ENCODE measurements around the gene SPDYC. TPM values are rescaled to one million over a fixed set of nuclear protein-coding genes. Genes with fewer than 3 reads are reported as not detected.

Gene SPDYC
- total RNA-seq, 1 donor from 2014 or later = not detected

GRCh38 chr11:65204143-65204542 is 34.1 kb downstream of the SPDYC start:
- H3K4me3 ChIP-seq (ENCODE audit: low read depth, low read length) = no peak overlapping the region
- no peak for DNase-seq (ENCODE audit: low read depth)
- no peak for TF ChIP-seq CTCF (conservative IDR thresholded peaks at IDR 0.05; ENCODE audit: low read depth, low read length)

- H3K4me3 ChIP-seq (ENCODE audit: low read depth, low read length) = no peak overlapping the region
- peak; percentile 83 for TF ChIP-seq CTCF (conservative IDR thresholded peaks at IDR 0.05; ENCODE audit: low read depth, low read length)
- no peak for DNase-seq (ENCODE audit: low read depth)
Observed at GRCh38 chr11:65204646-65205601, 34.9 kb downstream of the SPDYC start.

- no peak overlapping the region for H3K4me3 ChIP-seq (ENCODE audit: low read depth, low read length)
- DNase-seq (ENCODE audit: low read depth) = no peak
- no peak for TF ChIP-seq CTCF (conservative IDR thresholded peaks at IDR 0.05; ENCODE audit: low read depth, low read length)
Observed at GRCh38 chr11:65205602-65205967, 35.6 kb downstream of the SPDYC start.

GRCh38 chr11:65206441-65206841 is 36.4 kb downstream of the SPDYC start:
- H3K4me3 ChIP-seq (ENCODE audit: low read depth, low read length) = no peak overlapping the region
- no peak for TF ChIP-seq CTCF (conservative IDR thresholded peaks at IDR 0.05; ENCODE audit: low read depth, low read length)
- no peak for DNase-seq (ENCODE audit: low read depth)

- no peak for DNase-seq (ENCODE audit: low read depth)
- no peak for TF ChIP-seq CTCF (conservative IDR thresholded peaks at IDR 0.05; ENCODE audit: low read depth, low read length)
- H3K4me3 ChIP-seq (ENCODE audit: low read depth, low read length) = no peak overlapping the region
Observed at GRCh38 chr11:65206901-65207300, 36.9 kb downstream of the SPDYC start.

- H3K4me3 ChIP-seq (ENCODE audit: low read depth, low read length) = no peak overlapping the region
- DNase-seq (ENCODE audit: low read depth) = no peak
- no peak for TF ChIP-seq CTCF (conservative IDR thresholded peaks at IDR 0.05; ENCODE audit: low read depth, low read length)
Observed at GRCh38 chr11:65207918-65208784, 38.1 kb downstream of the SPDYC start.
